Measurements from ENCODE around the gene NME3.

- TF ChIP-seq ATF2 (CRISPR knock-in tag; IDR thresholded peaks at IDR 0.05; ENCODE audit: borderline replicate concordance, low read depth) (no peak), ESRRA (CRISPR knock-in tag; IDR thresholded peaks at IDR 0.05; ENCODE audit: borderline replicate concordance) (no peak), TEAD4 (CRISPR knock-in tag; IDR thresholded peaks at IDR 0.05) (no peak), FOXJ3 (CRISPR knock-in tag; IDR thresholded peaks at IDR 0.05; ENCODE audit: borderline replicate concordance) (no peak), ETV6 (CRISPR knock-in tag; IDR thresholded peaks at IDR 0.05) (no peak), CREM (CRISPR knock-in tag; IDR thresholded peaks at IDR 0.05) (no peak), USF2 (CRISPR knock-in tag; IDR thresholded peaks at IDR 0.05) (no peak), MAX (CRISPR knock-in tag; IDR thresholded peaks at IDR 0.05) (no peak), MYBL2 (CRISPR knock-in tag; IDR thresholded peaks at IDR 0.05) (no peak)
Observed at GRCh38 chr16:1745900-1746692, 25.2 kb downstream of the NME3 start.
